Right lobe of liver (tissue), 4 donors: ENCODE results near the gene FAM156A.
"Not testable (repeated sequence)": the region's sequence is repeated elsewhere in the genome, so short reads cannot be mapped to it uniquely, and the experiment has no call there.

Experiments
- POLR2A ChIP-seq: fragments of 450-650 bp; IDR thresholded peaks from one replicate; pipeline ENCODE4 v1.6.1; 2017; ENCODE audit warnings: antibody characterized with exemption, mild to moderate bottlenecking
- TF ChIP-seq, protein P1 (sequence below), 4 donors: fragments of 200-600 bp in 3 of 4; fragments of 450-650 bp in 1 of 4; IDR thresholded peaks; one replicate each; pipeline versions ENCODE4 v1.5.1 to v1.8.0; 2016 to 2022; ENCODE audit warnings: antibody characterized with exemption in 4 of 4, mild to moderate bottlenecking in 2 of 4
- donor health status: DM: no; HTN: no; CAD: no.
- donor health status: DM: no; HTN: no; CAD: no.
- donor health status: DM: no; HTN: yes; CAD: no.

DNA sequence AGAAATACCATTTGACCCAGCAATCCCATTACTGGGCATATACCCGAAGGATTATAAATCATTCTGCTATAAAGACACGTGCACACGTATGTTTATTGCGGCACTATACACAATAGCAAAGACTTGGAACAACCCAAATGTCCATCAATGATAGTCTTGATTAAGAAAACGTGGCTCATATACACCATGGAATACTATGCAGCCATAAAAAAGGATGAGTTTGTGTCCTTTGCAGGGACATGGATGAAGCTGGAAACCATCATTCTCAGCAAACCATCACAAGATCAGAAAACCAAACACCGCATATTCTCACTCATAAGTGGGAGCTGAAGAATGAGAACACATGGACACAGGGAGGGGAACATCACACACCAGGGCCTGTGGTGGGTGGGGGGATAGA is 28.1 kb downstream of the FAM156A start:
- TF ChIP-seq, protein P1, sequence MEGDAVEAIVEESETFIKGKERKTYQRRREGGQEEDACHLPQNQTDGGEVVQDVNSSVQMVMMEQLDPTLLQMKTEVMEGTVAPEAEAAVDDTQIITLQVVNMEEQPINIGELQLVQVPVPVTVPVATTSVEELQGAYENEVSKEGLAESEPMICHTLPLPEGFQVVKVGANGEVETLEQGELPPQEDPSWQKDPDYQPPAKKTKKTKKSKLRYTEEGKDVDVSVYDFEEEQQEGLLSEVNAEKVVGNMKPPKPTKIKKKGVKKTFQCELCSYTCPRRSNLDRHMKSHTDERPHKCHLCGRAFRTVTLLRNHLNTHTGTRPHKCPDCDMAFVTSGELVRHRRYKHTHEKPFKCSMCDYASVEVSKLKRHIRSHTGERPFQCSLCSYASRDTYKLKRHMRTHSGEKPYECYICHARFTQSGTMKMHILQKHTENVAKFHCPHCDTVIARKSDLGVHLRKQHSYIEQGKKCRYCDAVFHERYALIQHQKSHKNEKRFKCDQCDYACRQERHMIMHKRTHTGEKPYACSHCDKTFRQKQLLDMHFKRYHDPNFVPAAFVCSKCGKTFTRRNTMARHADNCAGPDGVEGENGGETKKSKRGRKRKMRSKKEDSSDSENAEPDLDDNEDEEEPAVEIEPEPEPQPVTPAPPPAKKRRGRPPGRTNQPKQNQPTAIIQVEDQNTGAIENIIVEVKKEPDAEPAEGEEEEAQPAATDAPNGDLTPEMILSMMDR (IDR thresholded peaks at IDR 0.05) = not testable (repeated sequence)
- TF ChIP-seq POLR2A = not testable (repeated sequence)
